Activated CD4-positive, alpha-beta T cell treated with anti-CD3 and anti-CD28 coated beads, Interleukin-2, Interleukin-6, amounts not matched to agents 100 ng/mL and 50 ng/mL, durations not matched to agents 16 hours and 8 hours (primary cell): ENCODE measurements around the gene PSEN1.
"Not testable (repeated sequence)": the region's sequence is repeated elsewhere in the genome, so short reads cannot be mapped to it uniquely, and the experiment has no call there.

Experiments used
- DNase-seq: peaks from one replicate; pipeline ENCODE4 v3.0.0-alpha.2; 2020

The PSEN1 gene

GRCh38 chr14:73167727-73168126, 31.4 kb downstream of the PSEN1 start:
- no peak for DNase-seq

GRCh38 chr14:73168274-73168673, 32.0 kb downstream of the PSEN1 start:
- no peak for DNase-seq

GRCh38 chr14:73168691-73169090, 32.4 kb downstream of the PSEN1 start:
- no peak for DNase-seq

GRCh38 chr14:73169855-73170254, 33.5 kb downstream of the PSEN1 start:
- DNase-seq = not testable (repeated sequence)

GRCh38 chr14:73170686-73171085, 34.4 kb downstream of the PSEN1 start:
- no peak for DNase-seq

- no peak for DNase-seq
These were observed 36.2 kb downstream of the PSEN1 start for GRCh38 chr14:73172500-73172899.

GRCh38 chr14:73173092-73173735, 36.9 kb downstream of the PSEN1 start:
- peak; percentile 35 for DNase-seq

GRCh38 chr14:73176685-73177084, 40.4 kb downstream of the PSEN1 start:
- DNase-seq = no peak

GRCh38 chr14:73180385-73180805, 44.1 kb downstream of the PSEN1 start:
- DNase-seq = peak; percentile 40

- not testable (repeated sequence) for DNase-seq
These were observed 44.7 kb downstream of the PSEN1 start for GRCh38 chr14:73180969-73181368.

- DNase-seq = no peak
These were observed 52.2 kb downstream of the PSEN1 start for GRCh38 chr14:73188501-73188911.

- DNase-seq = no peak
These were observed 53.3 kb downstream of the PSEN1 start for GRCh38 chr14:73189651-73190050.

- no peak for DNase-seq
These were observed 55.1 kb downstream of the PSEN1 start for GRCh38 chr14:73191441-73191840.

- DNase-seq = not testable (repeated sequence)
These were observed 58.0 kb downstream of the PSEN1 start for GRCh38 chr14:73194306-73194705.

- DNase-seq = no peak
These were observed 61.9 kb downstream of the PSEN1 start for GRCh38 chr14:73198253-73198652.

GRCh38 chr14:73203527-73203926, 67.2 kb downstream of the PSEN1 start:
- DNase-seq = no peak

GRCh38 chr14:73207615-73208014, 71.3 kb downstream of the PSEN1 start:
- DNase-seq = no peak

GRCh38 chr14:73208390-73208789, 72.1 kb downstream of the PSEN1 start:
- DNase-seq = no peak

GRCh38 chr14:73208846-73209245, 72.5 kb downstream of the PSEN1 start:
- DNase-seq = no peak

GRCh38 chr14:73209953-73210352, 73.6 kb downstream of the PSEN1 start:
- DNase-seq = no peak

- DNase-seq = no peak
These were observed 75.1 kb downstream of the PSEN1 start for GRCh38 chr14:73211251-73212040.

- DNase-seq = no peak
These were observed 79.7 kb downstream of the PSEN1 start for GRCh38 chr14:73216030-73216429.

GRCh38 chr14:73217411-73217810, 81.1 kb downstream of the PSEN1 start:
- no peak for DNase-seq

GRCh38 chr14:73220061-73220460, 83.8 kb downstream of the PSEN1 start:
- DNase-seq = no peak

- DNase-seq = no peak
These were observed 84.3 kb downstream of the PSEN1 start for GRCh38 chr14:73220634-73221033.
